GM21717 (cell line): ENCODE results near the gene CASTOR1.

ENCODE experiments used
- ATAC-seq: cut with Tn5 transposase; IDR thresholded peaks from one replicate; pipeline ENCODE4 v1.9.1; 2021; ENCODE audit warnings: mild to moderate bottlenecking, moderate library complexity; ENCODE audit not compliant: unreplicated experiment

CASTOR1 gene

DNA sequence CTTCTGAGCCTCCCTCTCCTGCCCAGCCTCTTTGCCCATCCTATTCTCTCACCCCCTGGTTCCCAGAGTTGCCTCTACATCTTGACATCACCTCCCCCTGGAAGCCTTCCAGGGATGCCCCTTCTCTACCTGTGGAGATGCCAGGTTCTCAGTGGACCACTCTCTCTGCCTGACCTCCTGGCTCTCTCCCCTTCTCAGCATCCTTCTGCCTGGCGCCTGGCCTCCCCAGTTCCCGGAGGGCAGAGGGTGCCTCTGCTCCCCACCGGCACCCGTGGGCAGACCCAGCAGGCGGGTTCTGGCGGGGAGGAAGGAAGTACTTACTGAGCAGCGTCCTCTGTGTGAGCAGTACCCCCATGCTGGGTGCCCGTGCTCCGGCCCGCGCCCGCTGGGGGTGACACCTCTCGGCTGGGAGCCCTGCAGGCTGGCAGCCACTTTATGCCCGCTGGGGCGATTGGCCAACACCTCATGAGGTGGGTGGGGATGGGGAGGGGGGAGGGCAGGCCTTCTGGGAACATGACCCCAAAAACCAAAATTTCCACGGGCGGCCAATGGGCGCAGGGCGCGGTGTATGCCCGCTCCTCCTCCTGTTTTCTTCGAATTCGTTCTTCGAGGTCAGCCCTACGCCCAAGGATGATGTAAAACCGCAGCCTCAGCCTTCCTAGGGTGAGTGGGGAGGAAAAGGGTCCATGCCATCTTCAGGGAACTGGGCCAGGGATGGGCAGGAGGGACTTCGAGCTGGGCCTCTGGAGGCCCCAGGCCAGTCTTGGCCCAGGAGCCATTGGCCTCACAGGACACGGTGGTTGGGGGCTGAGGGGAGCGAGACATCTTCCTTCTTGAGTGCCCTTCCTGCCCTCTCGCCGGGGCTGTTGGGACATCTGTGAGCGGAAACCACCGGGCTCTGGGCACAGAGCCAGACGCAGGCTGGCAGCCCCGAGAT lies 22.6 kb downstream of the CASTOR1 start, which contains the start of gene OSM:
Gene OSM (minus strand): TSS at position 407 of the 937 bp plus-strand sequence. CDS start 52 bp downstream, at position 355.
- peak; percentile 19 for ATAC-seq

GRCh38 chr22:30265823-30266444 lies 23.4 kb downstream of the CASTOR1 start:
- peak; percentile 69 for ATAC-seq

DNA sequence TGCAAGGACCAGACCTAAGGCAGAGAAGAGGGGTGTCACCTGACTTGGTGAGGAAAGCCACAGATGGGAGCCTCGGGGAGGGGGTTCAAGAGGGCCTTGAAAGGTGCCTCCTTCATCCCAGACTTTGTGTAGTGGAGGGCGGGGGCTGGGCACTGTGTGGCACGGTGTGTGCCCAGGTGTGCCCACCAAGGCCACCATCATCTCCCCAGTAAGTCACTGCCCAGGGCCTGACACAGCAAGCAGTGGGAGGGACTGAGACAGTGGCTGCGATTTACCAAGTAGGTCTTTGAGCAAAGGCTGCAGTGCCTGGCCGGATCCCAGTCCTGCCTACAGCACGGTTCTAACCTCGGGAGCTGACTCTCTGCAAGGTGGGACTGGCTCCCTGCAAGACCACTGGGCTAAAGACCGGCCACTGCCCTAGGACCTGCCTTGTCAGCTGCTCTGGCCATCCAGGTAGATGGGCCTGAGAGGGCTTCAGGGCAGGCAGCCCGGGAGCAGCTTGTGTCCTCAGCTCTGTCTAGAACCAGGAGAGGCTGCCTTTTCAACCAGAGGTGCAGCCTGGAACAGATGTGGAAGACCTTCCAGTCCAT lies 24.1 kb downstream of the CASTOR1 start:
- no peak for ATAC-seq

DNA sequence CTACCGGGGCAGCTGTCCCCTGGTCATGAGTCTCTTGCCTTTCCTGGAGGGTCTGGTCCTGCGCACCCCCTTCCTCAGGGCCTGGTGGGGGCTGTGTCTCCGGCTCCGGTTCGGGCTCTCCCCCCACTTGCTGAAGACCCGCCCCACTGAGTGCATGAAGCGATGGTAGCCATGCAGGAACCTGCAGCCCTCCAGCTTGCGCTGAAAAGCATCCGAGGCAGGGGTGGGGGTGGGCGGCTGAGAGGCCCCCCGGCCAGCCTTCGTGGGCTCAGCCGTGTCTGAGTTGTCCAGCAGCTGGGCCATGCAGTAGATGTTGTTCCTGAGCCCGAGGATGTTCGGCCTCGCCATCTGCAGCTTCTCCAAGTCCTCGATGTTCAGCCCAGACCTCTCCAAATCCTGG lies 25.4 kb downstream of the CASTOR1 start:
- no peak for ATAC-seq

DNA sequence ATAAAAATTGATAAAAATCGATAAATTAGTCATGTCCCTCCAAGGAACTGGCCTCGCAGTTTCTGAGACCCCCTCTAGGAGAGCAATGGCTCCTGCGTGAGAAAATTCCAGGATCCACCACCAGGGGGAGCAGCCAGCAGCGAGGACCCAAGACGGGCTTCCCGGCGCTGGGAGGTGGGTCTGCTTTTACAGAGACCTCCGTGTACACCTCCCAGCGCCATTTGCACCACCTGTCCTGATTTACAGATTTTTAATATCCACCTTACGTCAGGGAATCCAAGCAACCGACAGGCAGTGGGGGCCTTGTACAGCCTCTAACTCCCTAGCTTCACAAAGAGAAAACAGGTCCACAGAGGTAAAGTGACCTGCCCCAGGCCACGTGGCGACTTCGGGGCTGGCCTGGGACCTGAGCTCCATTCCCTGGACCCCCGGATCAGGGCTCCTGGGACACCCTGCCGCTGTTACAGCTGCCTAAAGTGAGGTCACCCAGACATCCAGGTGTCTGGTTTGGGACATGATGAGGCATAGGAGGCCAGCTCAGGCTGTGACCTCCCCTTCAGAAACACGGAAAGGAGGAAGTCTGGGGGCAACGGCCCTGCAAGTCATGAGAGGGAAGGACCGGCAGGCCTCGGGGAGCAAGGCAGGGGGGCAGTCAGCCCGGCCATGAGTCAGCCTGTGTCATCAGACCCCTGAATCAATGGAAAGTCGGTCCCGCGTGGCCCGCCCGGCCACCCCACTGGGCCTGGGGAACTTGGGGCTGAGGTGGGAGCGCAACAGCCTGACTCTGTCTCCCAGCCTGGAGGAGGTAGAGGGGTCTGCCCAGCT lies 26.2 kb downstream of the CASTOR1 start:
- ATAC-seq = no peak

GRCh38 chr22:30262112-30262511 lies 27.2 kb downstream of the CASTOR1 start:
- ATAC-seq = no peak

GRCh38 chr22:30261134-30261533 lies 28.2 kb downstream of the CASTOR1 start:
- ATAC-seq = no peak

DNA sequence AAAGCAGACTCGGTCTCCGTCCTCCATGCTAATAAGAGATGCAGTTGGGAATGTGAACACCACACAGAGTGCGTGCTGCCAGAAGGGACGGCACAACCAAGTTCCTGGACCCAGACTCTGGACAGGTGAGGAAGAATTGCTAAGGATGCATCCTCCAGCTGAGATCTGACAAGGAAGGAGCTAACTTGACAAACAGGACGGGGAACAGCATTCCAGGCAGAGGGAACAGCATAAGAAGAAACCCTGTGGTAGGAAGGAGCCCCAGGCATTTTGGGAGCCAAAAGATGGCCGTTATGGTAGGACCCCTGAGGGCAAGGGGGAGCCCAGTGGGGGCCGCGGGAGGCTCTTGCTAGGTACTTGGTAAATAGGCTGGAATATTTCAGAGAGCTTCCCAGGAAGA lies 28.6 kb downstream of the CASTOR1 start:
- ATAC-seq = no peak

GRCh38 chr22:30260276-30260675 lies 29.0 kb downstream of the CASTOR1 start:
- no peak for ATAC-seq

GRCh38 chr22:30254314-30254713 lies 35.0 kb downstream of the CASTOR1 start:
- no peak for ATAC-seq

- no peak for ATAC-seq
Observed at GRCh38 chr22:30253205-30253852, 36.0 kb downstream of the CASTOR1 start.

- ATAC-seq = no peak
Observed at GRCh38 chr22:30252411-30253204, 36.7 kb downstream of the CASTOR1 start.

DNA sequence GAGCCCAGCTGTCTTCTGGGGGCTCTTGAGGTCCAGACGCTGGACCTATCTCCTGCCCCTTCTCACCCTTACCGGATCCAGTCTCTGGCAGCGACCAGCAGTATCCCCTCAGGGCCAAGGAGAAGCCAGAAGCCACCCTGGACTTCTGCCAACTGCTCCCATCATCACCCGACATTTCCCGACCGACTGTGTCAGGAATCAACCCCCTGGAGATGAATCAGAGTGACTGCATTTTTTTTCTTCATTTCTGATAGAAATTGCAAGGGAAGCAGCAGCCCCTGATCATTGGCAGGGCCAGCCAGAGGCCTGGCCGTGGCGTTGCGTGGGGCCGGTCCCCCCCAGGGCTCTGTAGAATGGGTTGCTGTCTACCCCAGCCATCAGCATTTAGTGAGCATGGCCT lies 37.6 kb downstream of the CASTOR1 start:
- ATAC-seq = no peak

GRCh38 chr22:30250661-30251267 lies 38.5 kb downstream of the CASTOR1 start:
- ATAC-seq = no peak

GRCh38 chr22:30250039-30250565 lies 39.2 kb downstream of the CASTOR1 start:
- no peak for ATAC-seq

GRCh38 chr22:30249049-30250038 lies 40.0 kb downstream of the CASTOR1 start:
- ATAC-seq = no peak

- no peak for ATAC-seq
Observed at GRCh38 chr22:30248484-30248883, 40.8 kb downstream of the CASTOR1 start.

DNA sequence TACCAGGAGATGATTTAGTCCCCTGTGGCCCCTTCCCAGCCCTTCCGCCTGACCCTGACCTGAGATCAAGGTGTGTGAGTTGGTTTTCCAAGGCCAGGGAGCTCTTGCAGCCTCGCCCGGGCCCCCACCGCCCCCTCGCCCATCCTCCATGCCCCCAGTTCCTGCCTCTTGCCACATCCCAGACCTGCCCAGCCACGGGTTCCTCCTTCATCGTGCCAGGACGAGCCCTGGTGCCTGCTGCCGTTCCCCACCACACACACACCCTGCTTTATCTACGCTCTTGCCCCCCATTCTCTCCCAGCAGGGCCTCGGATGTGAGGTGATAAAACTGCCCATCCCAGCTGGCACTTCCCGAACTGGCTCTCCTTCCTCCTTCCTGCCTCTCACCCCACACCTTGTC lies 41.3 kb downstream of the CASTOR1 start:
- no peak for ATAC-seq
